CD14-positive monocyte (primary cell): ENCODE measurements around the gene MFNG. TPM values are rescaled to one million over a fixed set of nuclear protein-coding genes. Genes with fewer than 3 reads are reported as not detected.

Experiments
- DNase-seq, 3 donors: peaks; one replicate each; pipeline ENCODE4 v3.0.0-alpha.2; 2011 to 2022
- H2AFZ ChIP-seq: 2 replicates; pipeline ENCODE4 v1.6.0; 2012; ENCODE audit warnings: mild to moderate bottlenecking, low read depth, low read length, inconsistent platforms; ENCODE audit not compliant: insufficient read depth, poor library complexity, severe bottlenecking
- H3K27ac ChIP-seq, 2 donors: 1 replicate in 1 of 2; 2 replicates in 1 of 2; pipeline ENCODE4 v1.5.1; 2012 to 2013; ENCODE audit warnings: low read length in 2 of 2, control low read depth in 1 of 2, inconsistent platforms in 1 of 2, low read depth in 1 of 2, mild to moderate bottlenecking in 1 of 2
- H3K27me3 ChIP-seq, 2 donors: one replicate each; pipeline versions ENCODE4 v1.6.0 to v1.6.1; 2011 to 2013; ENCODE audit warnings: low read length in 2 of 2; ENCODE audit not compliant: control insufficient read depth in 2 of 2, insufficient read depth in 2 of 2
- H3K36me3 ChIP-seq, 2 donors: replicated peaks in 1 of 2; 1 replicate in 1 of 2; 2 replicates in 1 of 2; pipeline versions ENCODE4 v1.5.1 to v1.6.1; 2012 to 2013; ENCODE audit warnings: low read length in 2 of 2, control low read depth in 1 of 2, inconsistent platforms in 1 of 2, mild to moderate bottlenecking in 1 of 2; ENCODE audit not compliant: insufficient read depth in 2 of 2, control insufficient read depth in 1 of 2
- H3K4me1 ChIP-seq, 2 donors: 1 replicate in 1 of 2; 2 replicates in 1 of 2; pipeline versions ENCODE4 v1.5.1 to v1.6.1; 2012 to 2013; ENCODE audit warnings: low read length in 2 of 2, control low read depth in 1 of 2, inconsistent platforms in 1 of 2, mild to moderate bottlenecking in 1 of 2, moderate library complexity in 1 of 2; ENCODE audit not compliant: insufficient read depth in 2 of 2, control insufficient read depth in 1 of 2
- H3K4me2 ChIP-seq: replicated peaks from 2 replicates; pipeline ENCODE3; 2012; ENCODE audit warnings: low read length, moderate library complexity, mild to moderate bottlenecking; ENCODE audit not compliant: poor library complexity, severe bottlenecking; ENCODE audit errors: extremely low read depth
- H3K4me3 ChIP-seq, 3 experiments: fragments of 200-600 bp in 1 of 3; sonication (generic) in 1 of 3; replicated peaks in 1 of 3; 1 replicate in 2 of 3; 2 replicates in 1 of 3; pipeline ENCODE4 v1.5.1; 2011 to 2013; ENCODE audit warnings: low read length in 3 of 3, mild to moderate bottlenecking in 3 of 3, control low read depth in 2 of 3, low read depth in 2 of 3, inconsistent platforms in 1 of 3, moderate library complexity in 1 of 3
- H3K79me2 ChIP-seq: 2 replicates; pipeline ENCODE4 v1.6.0; 2012; ENCODE audit warnings: mild to moderate bottlenecking, control low read depth, inconsistent platforms, low read length, moderate library complexity; ENCODE audit not compliant: insufficient read depth
- H3K9ac ChIP-seq: 2 replicates; pipeline ENCODE4 v1.6.0; 2017; ENCODE audit warnings: low read length, mild to moderate bottlenecking; ENCODE audit not compliant: insufficient read depth, poor library complexity, severe bottlenecking
- H3K9me3 ChIP-seq, 2 donors: replicated peaks in 1 of 2; 1 replicate in 1 of 2; 2 replicates in 1 of 2; pipeline versions ENCODE4 v1.5.1 to v1.6.1; 2012 to 2013; ENCODE audit warnings: low read length in 2 of 2, control low read depth in 1 of 2; ENCODE audit not compliant: control insufficient read depth in 1 of 2, insufficient read depth in 1 of 2
- H4K20me1 ChIP-seq: 2 replicates; pipeline ENCODE4 v1.6.0; 2012; ENCODE audit warnings: mild to moderate bottlenecking, low read length, control low read depth, moderate library complexity; ENCODE audit not compliant: insufficient read depth
- H3K27ac Mint-ChIP-seq, 7 donors: one replicate each; pipeline ENCODE4 v1.8.0; 2020; ENCODE audit warnings: mild to moderate bottlenecking in 7 of 7, mixed read lengths in 7 of 7, moderate library complexity in 6 of 7, inconsistent platforms in 2 of 7
- H3K27me3 Mint-ChIP-seq, 3 donors: one replicate each; pipeline ENCODE4 v1.8.0; 2021 to 2022; ENCODE audit warnings: low read depth in 3 of 3, mild to moderate bottlenecking in 3 of 3, mixed read lengths in 3 of 3, moderate library complexity in 3 of 3, inconsistent platforms in 1 of 3
- H3K36me3 Mint-ChIP-seq, 2 donors: one replicate each; pipeline ENCODE4 v1.8.0; 2020; ENCODE audit warnings: mixed read lengths in 2 of 2, inconsistent platforms in 1 of 2, mild to moderate bottlenecking in 1 of 2
- H3K4me1 Mint-ChIP-seq: one replicate; pipeline ENCODE4 v1.8.0; 2020; ENCODE audit warnings: mild to moderate bottlenecking, mixed read lengths
- H3K4me3 Mint-ChIP-seq, 2 donors: one replicate each; pipeline ENCODE4 v1.8.0; 2020; ENCODE audit warnings: mild to moderate bottlenecking in 2 of 2, mixed read lengths in 2 of 2, moderate library complexity in 1 of 2
- H3K9me3 Mint-ChIP-seq, 7 donors: one replicate each; pipeline ENCODE4 v1.8.0; 2020 to 2022; ENCODE audit warnings: mixed read lengths in 7 of 7, mild to moderate bottlenecking in 6 of 7, moderate library complexity in 6 of 7, inconsistent platforms in 2 of 7
- WGBS: methylation state at CpG from one replicate; pipeline ENCODE4 v1.1.5; 2013; ENCODE audit warnings: missing lambda C conversion rate; ENCODE audit not compliant: insufficient coverage; 5-methylcytosine and 5-hydroxymethylcytosine counted together
- intact Hi-C, 2 donors: fragments of 100-400 bp; cut with micrococcal nuclease; formaldehyde crosslinking; loops; one replicate each; pipeline versions ENCODE4 v1.15.0 to v1.15.1; 2023
- polyA plus RNA-seq, 3 donors: library from polyadenylated mRNA; depleted of rRNA in 1 of 3; unstranded in 2 of 3; stranded (reverse) in 1 of 3; fragments of 300-500 nt in 2 of 3; fragments of >200 nt in 1 of 3; fragmentation: Illumina TruSeq in 2 of 3; gene quantifications; 1 replicate in 2 of 3; 2 replicates in 1 of 3; pipeline ENCODE4 v1.2.3, GENCODE V29; 2012 to 2021
- TF ChIP-seq, protein P1 (sequence below): fragments of 200-600 bp; IDR thresholded peaks from one replicate; pipeline ENCODE4 v1.8.0; 2022; ENCODE audit warnings: antibody characterized with exemption, mild to moderate bottlenecking

MFNG gene
- polyA plus RNA-seq, 3 donors = 84.1 to 196 (median 181) TPM

DNA sequence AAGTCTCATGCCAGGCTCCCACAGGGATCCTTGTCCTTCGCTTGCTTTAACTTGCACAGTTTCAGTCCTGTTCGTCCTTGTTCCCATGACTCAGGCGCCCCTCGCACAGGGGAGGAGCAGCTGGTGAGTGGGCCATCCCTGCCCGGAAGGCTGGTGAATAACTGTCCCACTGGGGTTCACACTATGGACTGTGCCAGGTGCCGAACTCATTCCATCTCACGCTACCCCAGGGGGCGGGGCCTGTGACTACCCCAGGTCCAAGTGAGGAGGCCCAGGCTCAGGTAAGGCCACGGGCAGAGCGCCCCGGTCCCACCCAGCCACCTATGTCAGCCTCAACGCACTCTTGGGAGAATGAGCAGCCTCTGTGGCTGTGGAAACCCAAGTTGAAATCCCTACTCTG lies 40.2 kb upstream of the MFNG start:
- DNase-seq = no peak
- intact Hi-C loops = no loop called here
- Histone ChIP-seq H3K4me3 (no peak overlapping the region), H2AFZ (no peak overlapping the region), H3K79me2 (no peaks in the 10 kb centered on the region), H3K4me1 (peaks cover 0 to 7% of the 10 kb centered on the region in 2 donors), H3K4me2 (no peak overlapping the region), H3K9ac (no peak overlapping the region), H4K20me1 (no peaks in the 10 kb centered on the region), H3K27ac (no peak overlapping the region), H3K9me3 (no peaks in the 10 kb centered on the region), H3K27me3 (peaks cover 0 to 6% of the 10 kb centered on the region in 2 donors), H3K36me3 (no peaks in the 10 kb centered on the region)
- Mint-ChIP-seq H3K4me1 (peaks cover 12% of the 10 kb centered on the region), H3K27ac (peak overlapping the region in 1 of 7 donors; percentile 45), H3K27me3 (peaks cover 13 to 22% (median 15%) of the 10 kb centered on the region in 3 donors), H3K36me3 (no peaks in the 10 kb centered on the region), H3K9me3 (peaks cover 0 to 3% (median 0%) of the 10 kb centered on the region in 7 donors), H3K4me3 (no peak overlapping the region)
- WGBS = 95% methylated on average over 11 of the region's 12 CpGs
- TF ChIP-seq, protein P1, sequence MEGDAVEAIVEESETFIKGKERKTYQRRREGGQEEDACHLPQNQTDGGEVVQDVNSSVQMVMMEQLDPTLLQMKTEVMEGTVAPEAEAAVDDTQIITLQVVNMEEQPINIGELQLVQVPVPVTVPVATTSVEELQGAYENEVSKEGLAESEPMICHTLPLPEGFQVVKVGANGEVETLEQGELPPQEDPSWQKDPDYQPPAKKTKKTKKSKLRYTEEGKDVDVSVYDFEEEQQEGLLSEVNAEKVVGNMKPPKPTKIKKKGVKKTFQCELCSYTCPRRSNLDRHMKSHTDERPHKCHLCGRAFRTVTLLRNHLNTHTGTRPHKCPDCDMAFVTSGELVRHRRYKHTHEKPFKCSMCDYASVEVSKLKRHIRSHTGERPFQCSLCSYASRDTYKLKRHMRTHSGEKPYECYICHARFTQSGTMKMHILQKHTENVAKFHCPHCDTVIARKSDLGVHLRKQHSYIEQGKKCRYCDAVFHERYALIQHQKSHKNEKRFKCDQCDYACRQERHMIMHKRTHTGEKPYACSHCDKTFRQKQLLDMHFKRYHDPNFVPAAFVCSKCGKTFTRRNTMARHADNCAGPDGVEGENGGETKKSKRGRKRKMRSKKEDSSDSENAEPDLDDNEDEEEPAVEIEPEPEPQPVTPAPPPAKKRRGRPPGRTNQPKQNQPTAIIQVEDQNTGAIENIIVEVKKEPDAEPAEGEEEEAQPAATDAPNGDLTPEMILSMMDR = no peak

- no peak overlapping the region for H3K4me3 ChIP-seq
- intact Hi-C loops = no loop called here
These were observed 39.7 kb upstream of the MFNG start for GRCh38 chr22:37525746-37526350.

More at GRCh38 chr22:37525746-37526350, 39.7 kb upstream of the MFNG start:
- H3K36me3 ChIP-seq = no peaks in the 10 kb centered on the region
- H3K9me3 ChIP-seq = no peaks in the 10 kb centered on the region
- Mint-ChIP-seq H3K4me1 (peaks cover 12% of the 10 kb centered on the region), H3K27ac (peak overlapping the region in 1 of 7 donors; percentile 75), H3K27me3 (peaks cover 18 to 27% (median 20%) of the 10 kb centered on the region in 3 donors), H3K9me3 (peaks cover 0 to 3% (median 0%) of the 10 kb centered on the region in 7 donors), H3K4me3 (no peak overlapping the region), H3K36me3 (no peaks in the 10 kb centered on the region)
- TF ChIP-seq, protein P1 = no peak
- peaks cover 0 to 11% of the 10 kb centered on the region in 2 donors for H3K27me3 ChIP-seq
- no peak overlapping the region for H3K4me2 ChIP-seq
- WGBS = 88% methylated on average over 2 of the region's 7 CpGs
- no peaks in the 10 kb centered on the region for H4K20me1 ChIP-seq
- no peaks in the 10 kb centered on the region for H3K79me2 ChIP-seq
- H3K4me1 ChIP-seq = peaks cover 0 to 7% of the 10 kb centered on the region in 2 donors
- H3K9ac ChIP-seq = no peak overlapping the region
- H3K27ac ChIP-seq = no peak overlapping the region
- no peak for DNase-seq
- H2AFZ ChIP-seq = no peak overlapping the region
